A673 (cell line): ENCODE data around the gene NBEA.
"Not testable (repeated sequence)": the region's sequence is repeated elsewhere in the genome, so short reads cannot be mapped to it uniquely, and the experiment has no call there.

Source experiments
- CTCF ChIP-seq: fragments of 300-800, 200-600 bp; sonication (generic); conservative IDR thresholded peaks from 2 replicates; pipeline ENCODE4 v1.5.1; 2017; ENCODE audit warnings: low read depth, mild to moderate bottlenecking, antibody characterized with exemption, low read length, moderate library complexity, mixed read lengths
- EZH2 ChIP-seq: fragments of 200-600 bp; sonication (generic); IDR thresholded peaks from 2 replicates; pipeline ENCODE4 v1.6.1; 2017; ENCODE audit warnings: borderline replicate concordance, low read depth, mild to moderate bottlenecking, mixed read lengths, antibody characterized with exemption, low read length; ENCODE audit not compliant: poor library complexity, severe bottlenecking

GRCh38 chr13:35058585-35058984, 116.5 kb downstream of the NBEA start:
- not testable (repeated sequence) for TF ChIP-seq CTCF, EZH2
